Right cardiac atrium (tissue), 5 donors: ENCODE results near the gene YPEL2. TPM values are rescaled to one million over a fixed set of nuclear protein-coding genes. Genes with fewer than 3 reads are reported as not detected.
"Not testable (repeated sequence)": the region's sequence is repeated elsewhere in the genome, so short reads cannot be mapped to it uniquely, and the experiment has no call there.

ENCODE experiments used
- ATAC-seq, 2 donors: fragments of 200-7000 bp; cut with Tn5 transposase; one replicate each; pipeline versions ENCODE4 v1.8.0 to v1.9.1; 2020; ENCODE audit warnings: moderate library complexity in 2 of 2, mild to moderate bottlenecking in 1 of 2
- DNase-seq, 3 donors: peaks; one replicate each; pipeline ENCODE4 v3.0.0-alpha.2; 2020
- H3K27ac ChIP-seq: one replicate; pipeline ENCODE4 v1.5.1; 2013; ENCODE audit warnings: mild to moderate bottlenecking, low read length, control low read depth, moderate library complexity
- H3K27me3 ChIP-seq: one replicate; pipeline ENCODE4 v1.6.1; 2013; ENCODE audit not compliant: control insufficient read depth, insufficient read depth
- H3K4me1 ChIP-seq: one replicate; pipeline ENCODE4 v1.6.1; 2013; ENCODE audit warnings: low read length; ENCODE audit not compliant: control insufficient read depth, insufficient read depth
- H3K4me3 ChIP-seq: one replicate; pipeline ENCODE4 v1.5.1; 2013; ENCODE audit warnings: low read length, control low read depth
- H3K9me3 ChIP-seq: one replicate; pipeline ENCODE4 v1.6.1; 2013; ENCODE audit warnings: low read length; ENCODE audit not compliant: control insufficient read depth
- WGBS: extraction: QIAGEN DNeasy Blood & Tissue Kit; methylation state at CpG from one replicate; pipeline ENCODE4 v1.1.7; 2013; 5-methylcytosine and 5-hydroxymethylcytosine counted together
- intact Hi-C, 4 donors: fragments of 100-400 bp; cut with DNase I; formaldehyde crosslinking; loops; one replicate each; pipeline versions ENCODE4 v1.11.0 to v1.14.0; 2022 to 2023
- polyA plus RNA-seq: library from polyadenylated mRNA; stranded (reverse); fragments of 200-250 nt; gene quantifications from one replicate; pipeline ENCODE4 v1.2.3, GENCODE V29; 2013
- total RNA-seq, 4 donors: library from RNA; stranded (reverse); fragmentation: NEBNext Ultra II Directional; extraction: Animal tissue kit (Norgen Biotek cat#: 25700); gene quantifications; one replicate each; pipeline ENCODE4 v1.2.1, GENCODE V29; 2021
- donor health status: healthy with polysubstance abuse.
- donor health status: DM: no; HTN: yes; CAD: no.
- donor health status: DM: no; HTN: no; CAD: no.
- donor health status: DM: no; HTN: yes; CAD: no; lungs with severe emphysema.
- donor health status: DM: yes; HTN: yes; CAD: no.

Gene YPEL2
- total and polyA plus RNA-seq, 5 donors = 12.5 to 33.9 (median 23.1) TPM

DNA sequence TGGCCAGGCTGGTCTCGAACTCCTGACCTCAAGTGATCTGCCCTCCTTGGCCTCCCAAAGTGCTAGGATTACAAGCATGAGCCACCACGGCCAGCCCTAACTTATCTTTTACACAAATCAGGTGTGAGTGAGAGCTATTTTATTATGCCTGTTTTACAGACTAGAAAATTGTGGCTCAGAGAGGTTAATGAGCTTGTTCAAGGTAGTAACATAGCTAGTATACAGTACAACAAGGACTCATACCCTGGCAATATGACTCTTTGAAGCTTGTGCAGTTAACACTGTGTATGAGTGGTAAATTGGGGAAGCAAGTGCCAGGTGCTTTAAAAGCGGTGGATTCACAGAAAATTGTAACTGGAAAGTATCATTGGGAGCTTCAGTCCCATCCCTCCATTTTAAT, 49.0 kb downstream of the YPEL2 start:
- Histone ChIP-seq H3K4me1 (peaks cover 24% of the 10 kb centered on the region), H3K9me3 (no peaks in the 10 kb centered on the region), H3K4me3 (no peak overlapping the region), H3K27ac (peak overlapping the region; percentile 94), H3K27me3 (no peaks in the 10 kb centered on the region)
- WGBS = 82% methylated on average over 3 of the region's 3 CpGs
- DNase-seq = no peak
- ATAC-seq = no peak
- intact Hi-C loops = loop anchor here in 1 of 4 donors (10.0 kb wide), 1 partner anchor 46 kb away; the partner anchor contains the start of gene YPEL2

GRCh38 chr17:59381716-59382570, 50.5 kb downstream of the YPEL2 start:
- Histone ChIP-seq H3K4me1 (peaks cover 24% of the 10 kb centered on the region), H3K9me3 (no peaks in the 10 kb centered on the region), H3K27me3 (no peaks in the 10 kb centered on the region), H3K4me3 (no peak overlapping the region), H3K27ac (peak overlapping the region; percentile 94)
- intact Hi-C loops = loop anchor here in 1 of 4 donors (10.0 kb wide), 1 partner anchor 47 kb away; the partner anchor contains the start of gene YPEL2
- DNase-seq (peak; percentile 51 to 78 (median 77)), ATAC-seq (peak; percentile 81 to 82)
- 35% methylated on average over 8 of the region's 8 CpGs for WGBS

DNA sequence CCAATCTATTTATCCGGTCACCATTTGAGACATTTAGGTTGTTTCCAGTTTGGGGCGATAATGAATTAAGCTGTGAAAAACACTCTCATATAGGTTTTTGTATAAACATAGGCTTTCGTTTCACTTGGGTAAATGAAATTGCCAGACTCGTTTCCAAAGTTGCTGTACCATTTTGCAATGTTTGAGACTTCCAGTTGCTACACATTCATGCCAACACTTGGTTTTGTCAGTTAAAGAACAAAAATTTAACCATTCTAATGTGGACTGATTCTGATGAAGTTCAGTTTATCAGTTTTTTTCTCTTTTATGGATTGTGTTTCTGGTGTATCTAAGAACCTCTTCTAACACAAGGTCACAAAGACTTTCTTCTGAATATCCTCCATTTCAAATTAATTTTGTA, 52.4 kb downstream of the YPEL2 start:
- Histone ChIP-seq H3K27ac (no peak overlapping the region), H3K9me3 (no peaks in the 10 kb centered on the region), H3K27me3 (no peaks in the 10 kb centered on the region), H3K4me1 (peaks cover 17% of the 10 kb centered on the region), H3K4me3 (no peak overlapping the region)
- ATAC-seq = no peak
- WGBS = 92% methylated on average over 4 of the region's 4 CpGs
- intact Hi-C loops = loop anchor here in 1 of 4 donors (10.0 kb wide), 1 partner anchor 49 kb away; the partner anchor contains the start of gene YPEL2
- DNase-seq = no peak

DNA sequence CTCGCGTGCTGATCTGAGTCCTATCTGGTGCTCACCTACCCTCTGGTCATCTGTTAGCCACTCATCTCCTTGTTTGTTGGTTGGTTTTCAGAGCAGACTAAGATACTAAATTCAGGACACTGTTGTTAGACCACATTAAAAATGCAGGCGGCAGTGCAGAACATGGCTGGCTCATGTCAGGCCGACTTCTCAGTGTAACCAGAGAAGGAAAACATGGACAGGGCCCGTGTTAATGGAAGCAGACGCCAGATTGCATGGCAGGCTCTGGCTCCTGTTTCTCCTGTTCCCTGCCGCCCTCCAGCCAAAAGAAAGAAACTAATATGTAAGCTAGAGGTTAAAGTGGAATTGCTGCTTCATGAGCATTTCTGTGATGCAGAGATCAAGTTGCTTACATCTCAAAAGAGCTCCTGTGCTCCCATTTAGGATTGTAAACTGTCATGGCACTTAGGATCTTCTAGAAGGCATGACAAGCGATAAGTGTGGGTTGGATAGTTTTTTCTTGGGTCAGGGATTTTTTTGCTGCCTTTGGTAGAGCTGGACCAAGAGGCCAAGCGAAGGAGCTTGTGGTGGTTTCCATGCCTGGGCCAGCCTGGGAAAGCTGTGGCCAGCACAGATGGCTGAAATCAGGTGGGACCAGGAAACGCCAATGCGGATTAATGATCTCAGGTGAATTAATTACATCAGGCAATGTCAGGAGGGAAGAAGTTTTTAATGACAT, 56.1 kb downstream of the YPEL2 start:
- ATAC-seq (no peak), DNase-seq (no peak)
- H3K27ac ChIP-seq = peak overlapping the region; percentile 43
- 75% methylated on average over 11 of the region's 11 CpGs for WGBS
- no peak overlapping the region for H3K4me3 ChIP-seq
- intact Hi-C loops = loop anchor here in 1 of 4 donors (10.0 kb wide), 1 partner anchor 53 kb away; the partner anchor contains the start of gene YPEL2
- peaks cover 10% of the 10 kb centered on the region for H3K4me1 ChIP-seq
- H3K9me3 ChIP-seq = no peaks in the 10 kb centered on the region
- H3K27me3 ChIP-seq = no peaks in the 10 kb centered on the region

GRCh38 chr17:59388069-59388556, 56.7 kb downstream of the YPEL2 start:
- ATAC-seq = no peak
- WGBS = 68% methylated on average over 9 of the region's 9 CpGs
- peak overlapping the region; percentile 43 for H3K27ac ChIP-seq

GRCh38 chr17:59389066-59389465, 57.6 kb downstream of the YPEL2 start:
- H3K27me3 ChIP-seq = no peaks in the 10 kb centered on the region
- no peak for ATAC-seq
- intact Hi-C loops = loop anchor here in 1 of 4 donors (10.0 kb wide), 1 partner anchor 54 kb away; the partner anchor contains the start of gene YPEL2
- H3K9me3 ChIP-seq = no peaks in the 10 kb centered on the region
- no peak for DNase-seq
- H3K4me3 ChIP-seq = no peak overlapping the region
- H3K27ac ChIP-seq = peak overlapping the region; percentile 85
- WGBS = 79% methylated on average over 5 of the region's 5 CpGs
- peaks cover 10% of the 10 kb centered on the region for H3K4me1 ChIP-seq

More at GRCh38 chr17:59388069-59388556, 56.7 kb downstream of the YPEL2 start:
- no peaks in the 10 kb centered on the region for H3K9me3 ChIP-seq
- no peak for DNase-seq
- peaks cover 10% of the 10 kb centered on the region for H3K4me1 ChIP-seq
- no peak overlapping the region for H3K4me3 ChIP-seq
- H3K27me3 ChIP-seq = no peaks in the 10 kb centered on the region
- intact Hi-C loops = loop anchor here in 1 of 4 donors (10.0 kb wide), 1 partner anchor 53 kb away; the partner anchor contains the start of gene YPEL2

GRCh38 chr17:59391021-59391420, 59.6 kb downstream of the YPEL2 start:
- Histone ChIP-seq H3K27ac (no peak overlapping the region), H3K9me3 (no peaks in the 10 kb centered on the region), H3K4me1 (peaks cover 10% of the 10 kb centered on the region), H3K27me3 (no peaks in the 10 kb centered on the region), H3K4me3 (no peak overlapping the region)
- DNase-seq (no peak), ATAC-seq (no peak)
- 71% methylated on average over 4 of the region's 4 CpGs for WGBS
- intact Hi-C loops = no loop called here

- 73% methylated on average over 5 of the region's 7 CpGs for WGBS
- Histone ChIP-seq H3K4me3 (no peak overlapping the region), H3K27ac (peak overlapping the region; percentile 59), H3K27me3 (no peaks in the 10 kb centered on the region), H3K9me3 (no peaks in the 10 kb centered on the region), H3K4me1 (peaks cover 5% of the 10 kb centered on the region)
- DNase-seq (no peak), ATAC-seq (no peak)
- intact Hi-C loops = no loop called here
These were observed 61.7 kb downstream of the YPEL2 start for GRCh38 chr17:59392973-59393679.

- 93% methylated on average over 34 of the region's 35 CpGs for WGBS
- not testable (repeated sequence) for H3K27ac ChIP-seq, ATAC-seq
These were observed 62.4 kb downstream of the YPEL2 start for GRCh38 chr17:59393742-59394410.

More at GRCh38 chr17:59393742-59394410, 62.4 kb downstream of the YPEL2 start:
- H3K4me3 ChIP-seq, H3K27me3 ChIP-seq, intact Hi-C loops, H3K4me1 ChIP-seq, H3K9me3 ChIP-seq: not testable (repeated sequence)
- DNase-seq = peak in 1 of 3 donors; percentile 63
